ENCODE data around the gene TBCD.

The TBCD gene

GRCh38 chr17:82794781-82795482, 43.1 kb downstream of the TBCD start:
- H3K36me3 ChIP-seq (ENCODE audit: insufficient read depth, low read length), result peaks cover 27% of the 10 kb centered on the region
- H3K9me3 ChIP-seq (ENCODE audit: low read length), result no peaks in the 10 kb centered on the region

DNA sequence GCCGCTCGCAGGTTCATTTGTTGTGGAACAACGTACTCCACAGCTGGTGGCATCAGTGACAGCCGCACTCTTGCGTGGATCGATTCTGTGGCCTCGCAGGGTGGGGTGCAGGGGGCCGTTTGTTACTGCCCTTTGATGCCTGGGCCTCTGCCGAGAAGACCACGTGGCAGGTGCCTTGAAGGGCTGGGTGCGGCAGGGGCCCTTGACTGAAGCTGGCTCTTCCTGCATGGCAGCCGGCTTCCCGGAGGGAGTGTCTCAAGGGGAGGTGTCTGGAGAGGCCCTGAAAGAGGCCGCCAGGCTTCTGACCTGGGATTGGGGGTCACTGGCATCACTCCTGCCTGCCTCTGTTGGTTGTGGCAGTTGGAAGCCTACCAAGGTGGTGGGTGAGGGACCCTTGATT, 43.8 kb downstream of the TBCD start:
- Histone ChIP-seq H3K4me1 (ENCODE audit: insufficient read depth, low read length) (no peaks in the 10 kb centered on the region), H2AFZ (ENCODE audit: low read depth, low read length) (no peak overlapping the region)

More at GRCh38 chr17:82794781-82795482, 43.1 kb downstream of the TBCD start:
- Histone ChIP-seq H2AFZ (ENCODE audit: low read depth, low read length) (no peak overlapping the region), H3K4me1 (ENCODE audit: insufficient read depth, low read length) (no peaks in the 10 kb centered on the region), H3K4me3 (ENCODE audit: low read length) (no peak overlapping the region), H3K27me3 (ENCODE audit: insufficient read depth, low read length) (no peaks in the 10 kb centered on the region)

DNA sequence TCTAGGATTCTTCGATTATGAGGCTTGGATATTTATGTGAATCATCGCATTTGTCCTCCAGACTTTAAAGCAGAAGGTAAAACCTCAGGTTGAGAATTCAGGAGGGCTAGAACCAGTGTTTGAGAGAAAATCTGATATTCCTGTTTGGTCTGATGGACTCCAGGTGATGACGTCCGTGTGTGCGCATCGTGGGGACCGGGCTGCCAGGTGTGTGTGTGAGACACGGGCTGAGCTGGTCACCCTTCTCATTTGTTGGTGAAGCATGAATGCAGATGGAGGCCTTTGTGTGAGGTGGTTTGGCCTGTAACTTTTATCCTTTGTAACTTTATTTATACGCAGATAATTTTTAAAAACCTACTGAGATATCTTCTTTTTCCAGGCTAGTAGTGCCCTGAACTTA, 45.2 kb downstream of the TBCD start:
- H3K27me3 ChIP-seq (ENCODE audit: insufficient read depth, low read length), result no peaks in the 10 kb centered on the region
- H3K36me3 ChIP-seq (ENCODE audit: insufficient read depth, low read length), result peaks cover 33% of the 10 kb centered on the region
- H2AFZ ChIP-seq (ENCODE audit: low read depth, low read length), result no peak overlapping the region
- H3K4me3 ChIP-seq (ENCODE audit: low read length), result no peak overlapping the region
- H3K4me1 ChIP-seq (ENCODE audit: insufficient read depth, low read length), result no peaks in the 10 kb centered on the region
- H3K9me3 ChIP-seq (ENCODE audit: low read length), result peaks cover 17% of the 10 kb centered on the region

More for the DNA sequence above, 43.8 kb downstream of the TBCD start:
- no peaks in the 10 kb centered on the region for H3K27me3 ChIP-seq (ENCODE audit: insufficient read depth, low read length)
- H3K9me3 ChIP-seq (ENCODE audit: low read length), result peaks cover 7% of the 10 kb centered on the region
- no peak overlapping the region for H3K4me3 ChIP-seq (ENCODE audit: low read length)
- peaks cover 32% of the 10 kb centered on the region for H3K36me3 ChIP-seq (ENCODE audit: insufficient read depth, low read length)

- Histone ChIP-seq H3K27me3 (ENCODE audit: insufficient read depth, low read length) (no peaks in the 10 kb centered on the region), H3K36me3 (ENCODE audit: insufficient read depth, low read length) (peaks cover 36% of the 10 kb centered on the region), H3K9me3 (ENCODE audit: low read length) (peaks cover 27% of the 10 kb centered on the region), H2AFZ (ENCODE audit: low read depth, low read length) (no peak overlapping the region), H3K4me1 (ENCODE audit: insufficient read depth, low read length) (no peaks in the 10 kb centered on the region), H3K4me3 (ENCODE audit: low read length) (no peak overlapping the region)
Measured at GRCh38 chr17:82798752-82799151, 46.9 kb downstream of the TBCD start.

- H3K36me3 ChIP-seq (ENCODE audit: insufficient read depth, low read length), result peaks cover 36% of the 10 kb centered on the region
- no peak overlapping the region for H3K4me3 ChIP-seq (ENCODE audit: low read length)
- no peak overlapping the region for H2AFZ ChIP-seq (ENCODE audit: low read depth, low read length)
- no peaks in the 10 kb centered on the region for H3K4me1 ChIP-seq (ENCODE audit: insufficient read depth, low read length)
- H3K9me3 ChIP-seq (ENCODE audit: low read length), result peaks cover 27% of the 10 kb centered on the region
- H3K27me3 ChIP-seq (ENCODE audit: insufficient read depth, low read length), result no peaks in the 10 kb centered on the region
Measured at GRCh38 chr17:82799591-82799990, 47.7 kb downstream of the TBCD start.

- H3K4me3 ChIP-seq (ENCODE audit: low read length), result no peak overlapping the region
- H3K36me3 ChIP-seq (ENCODE audit: insufficient read depth, low read length), result peaks cover 43% of the 10 kb centered on the region
- H2AFZ ChIP-seq (ENCODE audit: low read depth, low read length), result no peak overlapping the region
- H3K9me3 ChIP-seq (ENCODE audit: low read length), result peaks cover 27% of the 10 kb centered on the region
- no peaks in the 10 kb centered on the region for H3K4me1 ChIP-seq (ENCODE audit: insufficient read depth, low read length)
- H3K27me3 ChIP-seq (ENCODE audit: insufficient read depth, low read length), result no peaks in the 10 kb centered on the region
Measured at GRCh38 chr17:82800885-82801284, 49.0 kb downstream of the TBCD start.

GRCh38 chr17:82801377-82801970, 49.6 kb downstream of the TBCD start:
- Histone ChIP-seq H2AFZ (ENCODE audit: low read depth, low read length) (no peak overlapping the region), H3K27me3 (ENCODE audit: insufficient read depth, low read length) (no peaks in the 10 kb centered on the region), H3K4me1 (ENCODE audit: insufficient read depth, low read length) (no peaks in the 10 kb centered on the region), H3K36me3 (ENCODE audit: insufficient read depth, low read length) (peaks cover 45% of the 10 kb centered on the region), H3K9me3 (ENCODE audit: low read length) (peaks cover 27% of the 10 kb centered on the region), H3K4me3 (ENCODE audit: low read length) (no peak overlapping the region)

- Histone ChIP-seq H3K4me1 (ENCODE audit: insufficient read depth, low read length) (no peaks in the 10 kb centered on the region), H3K27me3 (ENCODE audit: insufficient read depth, low read length) (no peaks in the 10 kb centered on the region), H3K4me3 (ENCODE audit: low read length) (no peak overlapping the region), H2AFZ (ENCODE audit: low read depth, low read length) (no peak overlapping the region), H3K9me3 (ENCODE audit: low read length) (peaks cover 27% of the 10 kb centered on the region), H3K36me3 (ENCODE audit: insufficient read depth, low read length) (peaks cover 43% of the 10 kb centered on the region)
Measured at GRCh38 chr17:82802075-82802780, 50.4 kb downstream of the TBCD start.

DNA sequence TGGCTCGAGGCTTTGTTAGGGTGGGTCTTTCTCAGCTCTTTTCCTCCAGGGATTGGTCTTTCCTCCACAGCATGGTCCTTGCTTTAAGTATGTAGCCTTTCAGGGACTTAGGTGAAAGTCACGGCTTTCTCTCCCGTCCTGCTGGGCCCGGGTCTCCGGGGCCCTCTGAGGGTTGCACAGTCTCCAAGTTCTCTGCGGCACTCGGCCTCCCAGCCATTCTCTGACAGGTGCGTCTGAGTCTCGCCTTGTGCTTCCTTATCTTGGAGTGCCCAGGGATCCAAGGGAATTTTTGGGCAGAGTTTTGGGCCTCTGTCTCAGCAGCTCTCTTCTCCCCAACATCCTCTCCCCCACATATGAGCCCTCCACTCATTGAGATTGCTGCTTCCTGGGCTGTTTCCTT, 51.3 kb downstream of the TBCD start:
- peaks cover 27% of the 10 kb centered on the region for H3K9me3 ChIP-seq (ENCODE audit: low read length)
- H3K27me3 ChIP-seq (ENCODE audit: insufficient read depth, low read length), result no peaks in the 10 kb centered on the region
- H3K36me3 ChIP-seq (ENCODE audit: insufficient read depth, low read length), result peaks cover 51% of the 10 kb centered on the region
- no peak overlapping the region for H3K4me3 ChIP-seq (ENCODE audit: low read length)
- no peak overlapping the region for H2AFZ ChIP-seq (ENCODE audit: low read depth, low read length)
- H3K4me1 ChIP-seq (ENCODE audit: insufficient read depth, low read length), result no peaks in the 10 kb centered on the region

GRCh38 chr17:82803606-82804005, 51.7 kb downstream of the TBCD start:
- H3K4me3 ChIP-seq (ENCODE audit: low read length), result no peak overlapping the region
- no peak overlapping the region for H2AFZ ChIP-seq (ENCODE audit: low read depth, low read length)
- no peaks in the 10 kb centered on the region for H3K27me3 ChIP-seq (ENCODE audit: insufficient read depth, low read length)
- H3K4me1 ChIP-seq (ENCODE audit: insufficient read depth, low read length), result no peaks in the 10 kb centered on the region
- H3K36me3 ChIP-seq (ENCODE audit: insufficient read depth, low read length), result peaks cover 53% of the 10 kb centered on the region
- H3K9me3 ChIP-seq (ENCODE audit: low read length), result peaks cover 27% of the 10 kb centered on the region

DNA sequence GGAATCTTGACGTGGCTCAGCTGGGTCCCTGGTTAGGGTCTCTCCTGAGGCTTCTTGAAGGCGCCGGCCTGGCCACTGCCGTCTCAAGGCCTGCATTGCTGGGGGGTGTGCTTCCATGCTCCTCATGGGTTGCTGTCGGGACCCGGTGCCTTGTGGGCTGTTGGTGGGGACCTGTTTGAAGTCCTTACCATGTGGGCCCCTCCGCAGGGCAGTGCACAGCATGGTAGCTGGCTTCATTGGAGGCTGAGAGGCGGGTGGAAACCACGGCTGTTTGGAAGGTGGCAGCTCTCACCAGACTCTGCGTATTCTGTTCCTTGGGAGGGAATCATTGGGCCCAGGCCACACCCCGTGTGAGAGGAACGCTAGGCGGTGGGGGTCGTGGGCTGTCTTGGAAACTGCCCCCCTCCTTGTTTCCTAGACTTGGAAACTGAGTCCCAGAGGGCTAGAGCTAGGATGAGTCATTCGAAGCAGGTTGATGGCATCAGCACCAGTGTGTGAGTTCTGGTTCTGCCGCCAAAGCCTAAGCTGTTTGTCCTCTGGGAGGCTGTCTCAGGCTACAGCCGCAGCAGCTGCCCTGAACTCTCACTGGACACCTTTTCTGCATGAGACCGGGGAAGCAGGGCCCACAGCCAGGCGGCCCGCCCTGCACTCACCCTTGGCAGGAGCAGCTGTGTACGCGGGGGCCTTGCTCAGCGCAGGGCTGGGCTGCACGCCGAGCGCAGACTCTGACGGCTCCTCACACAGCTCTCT, 52.8 kb downstream of the TBCD start:
- peaks cover 58% of the 10 kb centered on the region for H3K36me3 ChIP-seq (ENCODE audit: insufficient read depth, low read length)
- peaks cover 27% of the 10 kb centered on the region for H3K9me3 ChIP-seq (ENCODE audit: low read length)
- no peak overlapping the region for H2AFZ ChIP-seq (ENCODE audit: low read depth, low read length)
- H3K27me3 ChIP-seq (ENCODE audit: insufficient read depth, low read length), result no peaks in the 10 kb centered on the region
- H3K4me3 ChIP-seq (ENCODE audit: low read length), result no peak overlapping the region
- no peaks in the 10 kb centered on the region for H3K4me1 ChIP-seq (ENCODE audit: insufficient read depth, low read length)

DNA sequence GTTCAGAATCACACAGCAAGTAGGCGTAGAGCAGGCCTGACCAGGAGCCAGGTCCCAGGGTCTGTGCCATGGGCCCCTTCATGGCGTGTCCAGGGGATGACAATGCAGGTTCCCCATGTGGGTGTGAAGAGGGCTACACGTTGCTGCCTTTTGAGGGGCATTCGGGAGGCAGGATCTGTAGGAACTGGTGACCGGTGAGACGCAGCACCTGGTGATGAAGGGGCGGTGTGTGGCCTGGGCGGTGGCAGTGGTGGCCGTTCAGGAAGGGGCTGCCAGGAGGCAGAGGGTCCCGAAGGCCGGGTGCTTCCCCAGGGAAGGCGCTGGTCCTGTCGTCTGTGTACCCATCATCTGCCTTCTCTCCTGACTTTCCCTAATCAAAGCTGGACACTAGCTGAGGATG, 53.4 kb downstream of the TBCD start:
- Histone ChIP-seq H3K27me3 (ENCODE audit: insufficient read depth, low read length) (no peaks in the 10 kb centered on the region), H3K4me3 (ENCODE audit: low read length) (no peak overlapping the region), H2AFZ (ENCODE audit: low read depth, low read length) (no peak overlapping the region), H3K4me1 (ENCODE audit: insufficient read depth, low read length) (no peaks in the 10 kb centered on the region), H3K9me3 (ENCODE audit: low read length) (peaks cover 23% of the 10 kb centered on the region), H3K36me3 (ENCODE audit: insufficient read depth, low read length) (peaks cover 57% of the 10 kb centered on the region)

DNA sequence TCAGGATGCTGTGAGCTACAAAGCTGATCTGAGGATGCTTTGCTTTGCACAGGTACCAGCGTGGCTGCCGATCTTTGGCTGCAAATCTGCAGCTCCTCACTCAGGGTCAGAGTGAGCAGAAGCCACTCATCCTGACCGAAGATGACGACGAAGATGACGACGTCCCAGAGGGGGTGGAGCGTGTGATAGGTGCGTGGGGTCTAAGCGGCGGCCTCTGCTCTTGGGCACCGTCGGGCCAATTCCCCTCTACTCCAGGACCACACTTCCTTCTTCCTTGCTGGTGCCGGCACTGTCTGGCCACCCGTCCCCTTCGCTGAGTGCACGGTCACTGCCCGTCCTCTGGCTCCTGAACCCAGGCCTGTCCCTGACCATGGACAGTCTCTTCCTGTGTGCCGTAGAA, 54.0 kb downstream of the TBCD start:
- Histone ChIP-seq H2AFZ (ENCODE audit: low read depth, low read length) (no peak overlapping the region), H3K4me3 (ENCODE audit: low read length) (no peak overlapping the region), H3K27me3 (ENCODE audit: insufficient read depth, low read length) (no peaks in the 10 kb centered on the region), H3K4me1 (ENCODE audit: insufficient read depth, low read length) (no peaks in the 10 kb centered on the region), H3K9me3 (ENCODE audit: low read length) (peaks cover 18% of the 10 kb centered on the region), H3K36me3 (ENCODE audit: insufficient read depth, low read length) (peaks cover 57% of the 10 kb centered on the region)

All from neuron (in vitro differentiated cells).